DND-41 (cell line): Measurements from ENCODE around the gene ZNF536.
"Not testable (repeated sequence)": the region's sequence is repeated elsewhere in the genome, so short reads cannot be mapped to it uniquely, and the experiment has no call there.

Experiments used
- ATAC-seq: fragments of 200-7000 bp; cut with Tn5 transposase; 3 replicates; pipeline ENCODE4 v1.9.1; 2021; ENCODE audit warnings: low read depth; ENCODE audit not compliant: insufficient read depth
- DNase-seq: peaks from one replicate; pipeline ENCODE4 v3.0.0-alpha.2; 2020
- H2AFZ ChIP-seq: 2 replicates; pipeline ENCODE4 v1.6.0; 2012; ENCODE audit warnings: low read depth, low read length
- H3K27ac ChIP-seq: 2 replicates; pipeline ENCODE4 v1.5.1; 2012; ENCODE audit warnings: low read length, inconsistent platforms
- H3K27me3 ChIP-seq: fragments of 200-600 bp; sonication (generic); 2 replicates; pipeline ENCODE4 v1.6.0; 2012; ENCODE audit warnings: low read length, mild to moderate bottlenecking, inconsistent platforms; ENCODE audit not compliant: insufficient read depth, poor library complexity
- H3K36me3 ChIP-seq: 2 replicates; pipeline ENCODE4 v1.5.1; 2012; ENCODE audit warnings: low read length, inconsistent platforms; ENCODE audit not compliant: insufficient read depth
- H3K4me1 ChIP-seq: 2 replicates; pipeline ENCODE4 v1.5.1; 2012; ENCODE audit warnings: mild to moderate bottlenecking, low read length; ENCODE audit not compliant: insufficient read depth
- H3K4me2 ChIP-seq: 2 replicates; pipeline ENCODE4 v1.6.0; 2012; ENCODE audit warnings: mild to moderate bottlenecking, moderate library complexity, low read length, inconsistent platforms; ENCODE audit not compliant: insufficient read depth
- H3K4me3 ChIP-seq, 2 experiments: fragments of 200-600 bp in 1 of 2; shearing (Covaris generic) in 1 of 2; 2 replicates each; pipeline ENCODE4 v1.5.1; 2012 to 2016; ENCODE audit warnings: inconsistent platforms in 2 of 2, low read length in 2 of 2, mild to moderate bottlenecking in 2 of 2, low read depth in 1 of 2, moderate library complexity in 1 of 2
- H3K79me2 ChIP-seq: 2 replicates; pipeline ENCODE4 v1.6.0; 2012; ENCODE audit warnings: low read length, inconsistent platforms; ENCODE audit not compliant: insufficient read depth
- H3K9ac ChIP-seq: 2 replicates; pipeline ENCODE4 v1.6.0; 2012; ENCODE audit warnings: low read depth, mild to moderate bottlenecking, inconsistent platforms, low read length, moderate library complexity
- H3K9me3 ChIP-seq: 2 replicates; pipeline ENCODE4 v1.5.1; 2012; ENCODE audit warnings: low read length, moderate library complexity, mild to moderate bottlenecking, inconsistent platforms; ENCODE audit not compliant: insufficient read depth, severe bottlenecking
- H4K20me1 ChIP-seq: 2 replicates; pipeline ENCODE4 v1.6.0; 2012; ENCODE audit warnings: low read length; ENCODE audit not compliant: insufficient read depth
- CTCF ChIP-seq: IDR thresholded peaks from 2 replicates; pipeline ENCODE4 v1.5.1; 2012; ENCODE audit warnings: borderline replicate concordance, low read length, moderate library complexity, mild to moderate bottlenecking; ENCODE audit not compliant: poor library complexity, severe bottlenecking; ENCODE audit errors: extremely low read depth
- EZH2 ChIP-seq: IDR thresholded peaks from 3 replicates; pipeline ENCODE4 v1.6.1; 2012; ENCODE audit warnings: borderline replicate concordance, low read depth, mild to moderate bottlenecking, moderate library complexity, low read length, inconsistent platforms; ENCODE audit not compliant: severe bottlenecking

The ZNF536 gene

GRCh38 chr19:30341611-30342201 is 30.5 kb upstream of the ZNF536 start:
- no peak overlapping the region for H3K4me2 ChIP-seq

GRCh38 chr19:30342901-30343300 is 29.3 kb upstream of the ZNF536 start:
- H3K4me2 ChIP-seq = no peak overlapping the region
- peaks cover 4% of the 10 kb centered on the region; the same call in 1 of the 2 replicates for H4K20me1 ChIP-seq
- no peaks in the 10 kb centered on the region for H3K79me2 ChIP-seq
- H3K9ac ChIP-seq = no peak overlapping the region
- TF ChIP-seq CTCF = no peak
- no peak for TF ChIP-seq EZH2
- H3K4me1 ChIP-seq = no peaks in the 10 kb centered on the region
- no peak for DNase-seq
- no peaks in the 10 kb centered on the region for H3K9me3 ChIP-seq
- H3K36me3 ChIP-seq = no peaks in the 10 kb centered on the region
- no peak overlapping the region for H2AFZ ChIP-seq
- H3K4me3 ChIP-seq = no peak overlapping the region
- H3K27ac ChIP-seq = no peak overlapping the region
- ATAC-seq = no peak
- no peaks in the 10 kb centered on the region for H3K27me3 ChIP-seq

More at GRCh38 chr19:30341611-30342201, 30.5 kb upstream of the ZNF536 start:
- Histone ChIP-seq H3K9ac (no peak overlapping the region), H4K20me1 (peaks cover 4% of the 10 kb centered on the region; the same call in 1 of the 2 replicates), H3K36me3 (no peaks in the 10 kb centered on the region), H3K27ac (no peak overlapping the region), H3K4me1 (no peaks in the 10 kb centered on the region), H3K4me3 (no peak overlapping the region), H2AFZ (no peak overlapping the region), H3K27me3 (no peaks in the 10 kb centered on the region), H3K79me2 (no peaks in the 10 kb centered on the region), H3K9me3 (no peaks in the 10 kb centered on the region)
- DNase-seq (no peak), ATAC-seq (no peak)
- no peak for TF ChIP-seq EZH2

DNA sequence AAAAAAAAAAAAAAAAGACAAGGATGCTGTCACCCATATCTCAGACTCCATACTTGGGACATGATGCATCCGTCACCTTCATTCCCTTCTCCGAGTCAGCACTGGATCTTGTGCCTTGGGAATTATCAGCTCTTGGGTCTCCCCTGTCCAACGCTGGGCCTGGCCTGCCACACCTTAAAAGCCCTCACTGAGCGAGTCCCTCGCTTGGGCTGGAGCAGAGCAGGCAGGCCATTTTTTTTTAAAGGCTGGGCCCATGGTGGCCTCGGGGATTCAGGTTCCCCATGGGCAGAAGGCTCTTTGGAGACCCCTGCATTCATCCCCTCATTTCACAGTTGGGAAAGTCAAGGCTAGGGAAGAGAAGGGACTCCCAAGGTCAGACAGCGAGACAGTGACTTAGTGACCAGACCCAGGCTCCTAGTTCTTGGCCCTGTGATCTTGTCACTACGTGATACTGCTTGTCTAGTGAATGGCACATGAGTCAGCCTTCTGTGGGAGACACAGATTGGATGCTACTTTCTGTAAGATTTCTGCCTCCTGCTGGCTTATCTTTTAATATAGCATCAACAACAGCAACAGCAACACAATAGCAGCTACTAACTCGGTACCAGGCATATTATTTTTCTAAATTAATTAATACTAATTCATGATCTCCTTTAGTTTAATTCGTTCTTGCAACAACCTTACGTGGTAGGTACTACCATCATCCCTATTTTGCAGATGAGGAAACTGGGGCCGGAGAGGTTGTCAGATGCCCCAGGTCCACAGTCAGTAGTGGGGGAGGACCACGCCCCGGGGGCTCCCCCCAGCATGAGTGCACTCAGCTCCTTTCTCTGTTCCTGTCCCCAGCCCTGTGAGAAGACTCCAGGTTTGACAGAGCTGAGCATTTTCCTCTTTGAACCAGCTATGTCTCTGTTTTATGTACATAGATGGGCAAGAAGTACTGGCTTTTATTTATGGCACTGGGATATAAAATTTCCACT is 27.4 kb upstream of the ZNF536 start:
- no peaks in the 10 kb centered on the region for H3K9me3 ChIP-seq
- H3K4me3 ChIP-seq = no peak overlapping the region
- ATAC-seq (no peak), DNase-seq (no peak)
- H3K4me2 ChIP-seq = no peak overlapping the region
- H3K27me3 ChIP-seq = no peaks in the 10 kb centered on the region
- no peaks in the 10 kb centered on the region for H4K20me1 ChIP-seq
- H2AFZ ChIP-seq = no peak overlapping the region
- no peak overlapping the region for H3K9ac ChIP-seq
- no peaks in the 10 kb centered on the region for H3K79me2 ChIP-seq
- no peak overlapping the region for H3K27ac ChIP-seq
- no peaks in the 10 kb centered on the region for H3K4me1 ChIP-seq
- no peak for TF ChIP-seq EZH2
- TF ChIP-seq CTCF = no peak
- no peaks in the 10 kb centered on the region for H3K36me3 ChIP-seq

GRCh38 chr19:30345686-30346085 is 26.5 kb upstream of the ZNF536 start:
- ATAC-seq = no peak
- no peak overlapping the region for H3K4me2 ChIP-seq
- no peaks in the 10 kb centered on the region for H3K27me3 ChIP-seq
- H4K20me1 ChIP-seq = no peaks in the 10 kb centered on the region
- no peak for DNase-seq
- no peak overlapping the region for H3K27ac ChIP-seq
- H3K79me2 ChIP-seq = no peaks in the 10 kb centered on the region
- no peaks in the 10 kb centered on the region for H3K4me1 ChIP-seq
- H3K9ac ChIP-seq = no peak overlapping the region
- H3K9me3 ChIP-seq = no peaks in the 10 kb centered on the region
- H3K36me3 ChIP-seq = no peaks in the 10 kb centered on the region
- H2AFZ ChIP-seq = no peak overlapping the region
- TF ChIP-seq EZH2 (no peak), CTCF (no peak)
- H3K4me3 ChIP-seq = no peak overlapping the region

DNA sequence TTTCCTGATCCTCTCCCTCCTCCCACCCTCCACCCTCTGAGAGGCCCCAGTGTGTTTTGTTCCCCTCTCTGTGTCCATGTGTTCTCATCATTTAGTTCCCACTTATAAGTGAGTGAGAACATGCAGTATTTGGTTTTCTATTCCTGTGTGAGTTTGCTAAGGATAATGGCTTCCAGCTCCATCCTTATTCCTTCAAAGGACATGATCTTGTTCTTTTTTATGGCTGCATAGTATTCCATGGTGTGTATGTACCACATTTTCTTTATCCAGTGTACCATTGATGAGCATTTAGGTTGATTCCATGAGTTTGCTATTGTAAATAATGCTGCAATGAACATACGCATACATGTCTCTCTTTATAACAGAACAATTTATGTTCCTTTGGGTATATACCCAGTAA is 25.7 kb upstream of the ZNF536 start:
- not testable (repeated sequence) for H2AFZ ChIP-seq, H3K36me3 ChIP-seq, H4K20me1 ChIP-seq, DNase-seq, H3K9me3 ChIP-seq, H3K27me3 ChIP-seq, H3K4me2 ChIP-seq, ATAC-seq, H3K4me1 ChIP-seq, H3K4me3 ChIP-seq, H3K27ac ChIP-seq, H3K9ac ChIP-seq, H3K79me2 ChIP-seq
